HG03025 (cell line): ENCODE measurements around the gene YEATS4.

Experiments used
- ATAC-seq: cut with Tn5 transposase; IDR thresholded peaks from one replicate; pipeline ENCODE4 v1.9.1; 2021; ENCODE audit warnings: mild to moderate bottlenecking, moderate library complexity; ENCODE audit not compliant: unreplicated experiment, low FRiP score

The YEATS4 gene

DNA sequence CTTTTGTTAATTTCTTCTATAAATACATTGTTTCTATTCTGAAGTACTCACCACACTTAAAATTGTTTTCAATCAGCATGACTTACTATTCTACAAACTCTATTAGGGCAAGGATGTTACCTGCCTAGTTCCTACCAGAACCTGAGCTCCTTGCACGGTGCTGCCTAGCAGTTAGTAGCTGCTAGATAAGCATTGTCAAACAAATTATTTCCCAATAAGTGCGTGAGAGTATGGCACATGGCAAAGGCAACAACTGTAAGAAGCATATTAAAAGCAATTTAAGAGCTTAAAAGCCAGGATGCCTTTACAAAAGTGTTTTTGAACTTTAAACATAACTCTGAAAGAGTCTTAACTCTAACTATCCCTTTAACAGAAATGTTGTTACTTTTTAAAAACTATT lies 19.5 kb upstream of the YEATS4 start:
- no peak for ATAC-seq

DNA sequence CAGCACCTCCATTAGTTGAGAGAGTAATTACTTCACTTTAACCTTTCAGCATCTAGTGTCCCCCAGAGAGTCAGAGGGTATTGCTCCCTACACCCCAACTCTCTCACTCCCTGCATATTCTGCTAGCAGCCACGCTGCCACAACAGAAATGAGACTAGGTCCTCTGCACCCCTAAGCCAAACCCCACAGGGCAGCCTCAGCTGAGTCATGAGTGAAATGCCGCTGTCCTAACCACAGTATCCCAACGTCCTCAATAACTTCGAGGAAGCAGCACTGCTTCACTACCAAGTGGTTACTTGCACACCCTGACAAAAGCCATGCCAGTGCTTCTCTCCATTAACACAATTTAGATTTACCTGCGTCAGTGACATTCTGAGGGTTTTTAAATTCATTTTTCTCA lies 18.2 kb upstream of the YEATS4 start:
- ATAC-seq, result no peak

DNA sequence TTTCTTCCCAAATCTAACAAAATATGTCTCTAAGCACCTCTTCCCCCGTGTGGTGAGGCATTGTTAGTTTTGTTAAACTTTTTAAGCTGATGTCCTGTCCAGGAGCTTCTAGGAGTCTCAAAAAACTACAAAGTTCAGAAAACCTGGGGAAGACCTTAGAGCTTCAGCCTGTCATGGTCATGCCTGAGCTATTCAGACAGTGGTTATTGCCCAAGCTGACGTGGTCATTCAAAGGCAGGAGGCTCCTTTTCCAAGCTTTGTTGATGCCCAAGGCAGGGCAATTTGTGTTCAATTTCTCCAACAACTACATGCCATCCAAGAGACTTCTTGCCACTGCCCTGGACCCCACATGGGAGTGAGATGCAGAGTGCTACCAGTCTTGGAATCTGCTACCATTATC lies 17.1 kb upstream of the YEATS4 start:
- ATAC-seq, result no peak

DNA sequence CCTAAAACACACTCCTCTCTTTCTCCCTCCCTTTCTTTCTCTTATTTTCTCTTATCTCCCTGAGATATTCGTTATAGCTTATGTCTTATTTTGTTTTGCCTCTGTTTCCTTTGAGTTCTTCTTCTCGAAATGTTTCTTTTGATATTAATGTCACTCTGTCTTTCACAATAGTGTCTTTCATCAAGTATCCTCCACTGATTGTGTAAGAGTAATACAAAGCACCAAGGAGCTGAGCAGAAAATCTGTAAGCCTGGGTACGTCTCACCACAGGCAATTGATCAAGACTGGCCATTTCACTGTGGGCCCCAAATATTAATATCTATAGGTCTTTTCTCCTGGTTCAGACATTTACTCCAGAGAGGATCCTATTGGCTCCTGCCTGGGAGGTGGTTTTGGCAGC lies 16.2 kb upstream of the YEATS4 start:
- ATAC-seq, result no peak

DNA sequence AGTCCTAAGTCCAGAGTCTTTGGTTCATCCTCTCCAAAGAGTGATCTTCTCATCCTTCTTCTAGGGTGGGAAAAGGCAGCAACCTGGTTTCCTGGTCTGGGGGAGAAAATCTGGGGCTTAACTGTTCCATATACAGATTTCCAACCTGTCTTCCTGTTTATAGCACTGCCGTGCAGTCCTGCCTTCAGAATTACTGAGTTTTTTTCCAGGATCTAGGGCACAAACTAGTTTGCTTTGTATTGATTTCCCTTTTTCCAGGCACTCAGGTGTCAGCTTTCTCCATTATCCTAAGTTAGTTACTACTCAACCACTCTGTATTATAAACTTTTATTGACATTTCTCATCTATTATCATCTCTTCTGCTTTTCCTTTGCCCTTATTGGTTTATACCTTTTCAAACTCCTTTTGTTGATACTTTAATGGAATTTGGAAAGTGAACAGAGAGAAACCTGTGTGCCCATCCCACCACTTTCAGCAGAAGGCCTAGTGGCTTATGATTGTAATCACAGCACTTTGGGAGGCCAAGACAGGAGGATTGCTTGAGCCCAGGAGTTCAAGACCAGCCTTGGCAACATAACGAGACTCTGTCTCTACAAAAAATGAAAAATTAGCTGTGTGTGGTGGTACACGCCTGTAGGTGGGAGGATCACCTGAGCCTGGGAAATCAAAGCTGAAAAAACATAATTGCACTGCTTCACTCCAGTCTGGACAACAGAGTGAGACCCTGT lies 15.5 kb upstream of the YEATS4 start:
- ATAC-seq, result no peak

DNA sequence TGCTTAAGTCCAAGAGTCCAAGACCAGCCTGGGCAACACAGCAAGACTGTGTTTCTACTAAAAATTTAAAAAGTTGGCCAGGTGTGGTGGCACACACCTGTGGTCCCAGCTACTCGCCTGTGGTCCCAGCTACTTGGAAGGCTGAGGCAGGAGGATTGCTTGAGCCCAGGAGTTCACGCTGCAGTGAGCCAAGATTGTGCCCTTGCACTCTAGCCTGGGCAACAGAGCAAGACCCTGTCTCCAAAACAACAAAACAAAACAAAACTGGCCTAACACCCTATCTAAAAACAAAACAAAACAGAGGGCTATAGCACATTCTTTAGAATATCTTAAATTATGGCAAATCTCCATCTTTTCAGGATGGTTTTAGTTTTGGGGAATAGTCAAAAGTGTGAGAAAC lies 14.5 kb upstream of the YEATS4 start:
- no peak for ATAC-seq

DNA sequence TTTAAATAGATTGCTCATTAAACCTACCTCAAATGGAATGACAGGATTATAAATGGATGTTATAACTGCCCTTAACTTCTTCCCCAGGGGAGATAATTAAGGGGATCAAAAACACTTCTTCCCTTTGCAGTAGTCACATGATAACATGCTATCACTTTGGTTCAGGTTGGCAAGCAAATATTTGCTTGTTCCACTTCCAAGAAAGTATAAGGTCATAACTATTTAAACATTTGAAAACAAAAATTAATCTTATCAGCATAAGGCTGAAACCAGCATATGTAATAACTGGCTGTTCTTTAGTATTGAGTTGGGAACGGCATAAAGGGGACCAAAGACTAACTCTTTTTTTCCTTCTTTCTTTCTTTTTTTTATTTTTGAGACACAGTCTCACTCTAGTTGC lies 13.8 kb upstream of the YEATS4 start:
- no peak for ATAC-seq

DNA sequence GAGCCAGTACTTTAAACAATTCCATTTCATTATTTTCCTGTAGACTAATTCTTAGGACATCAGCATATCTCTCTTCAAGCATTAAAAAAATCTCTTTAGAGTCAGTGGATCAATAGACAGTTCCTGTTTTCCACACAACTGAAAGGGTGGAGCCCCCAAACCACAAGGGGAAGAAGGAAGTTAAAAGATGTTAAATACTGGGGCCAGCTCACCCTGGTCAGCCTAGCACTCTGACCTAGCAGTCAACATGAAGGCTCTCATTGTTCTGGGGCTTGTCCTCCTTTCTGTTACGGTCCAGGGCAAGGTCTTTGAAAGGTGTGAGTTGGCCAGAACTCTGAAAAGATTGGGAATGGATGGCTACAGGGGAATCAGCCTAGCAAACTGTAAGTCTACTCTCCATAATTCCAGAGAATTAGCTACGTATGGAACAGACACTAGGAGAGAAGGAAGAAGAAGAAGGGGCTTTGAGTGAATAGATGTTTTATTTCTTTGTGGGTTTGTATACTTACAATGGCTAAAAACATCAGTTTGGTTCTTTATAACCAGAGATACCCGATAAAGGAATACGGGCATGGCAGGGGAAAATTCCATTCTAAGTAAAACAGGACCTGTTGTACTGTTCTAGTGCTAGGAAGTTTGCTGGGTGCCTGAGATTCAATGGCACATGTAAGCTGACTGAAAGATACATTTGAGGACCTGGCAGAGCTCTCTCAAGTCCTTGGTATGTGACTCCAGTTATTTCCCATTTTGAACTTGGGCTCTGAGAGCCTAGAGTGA lies 11.2 kb upstream of the YEATS4 start, which contains the start of gene LYZ:
LYZ (plus strand) TSS at position 220 of the 777 bp plus-strand sequence; CDS start at position 248, 28 bp downstream.
- no peak for ATAC-seq

DNA sequence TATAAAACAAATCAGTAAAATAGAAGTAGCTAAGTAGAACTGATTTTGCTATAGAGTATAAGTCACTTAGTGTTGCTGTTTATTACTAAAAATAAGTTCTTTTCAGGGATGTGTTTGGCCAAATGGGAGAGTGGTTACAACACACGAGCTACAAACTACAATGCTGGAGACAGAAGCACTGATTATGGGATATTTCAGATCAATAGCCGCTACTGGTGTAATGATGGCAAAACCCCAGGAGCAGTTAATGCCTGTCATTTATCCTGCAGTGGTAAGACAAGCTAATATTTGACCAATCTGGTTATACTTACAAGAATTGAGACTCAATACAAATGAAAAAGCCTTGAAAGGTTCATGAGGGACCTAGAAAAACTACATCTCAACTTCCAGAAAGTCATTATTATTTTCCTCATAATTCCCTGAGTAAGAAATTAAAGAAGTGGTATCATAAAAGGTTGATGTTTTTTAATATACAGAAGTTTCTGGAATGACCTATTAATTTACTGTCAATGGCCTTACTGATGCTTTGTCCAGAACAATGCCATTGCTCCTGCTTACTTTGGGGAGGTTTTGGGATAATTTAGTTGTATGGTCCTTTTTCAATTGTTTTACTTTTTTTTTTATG lies 9.4 kb upstream of the YEATS4 start:
- ATAC-seq, result no peak

DNA sequence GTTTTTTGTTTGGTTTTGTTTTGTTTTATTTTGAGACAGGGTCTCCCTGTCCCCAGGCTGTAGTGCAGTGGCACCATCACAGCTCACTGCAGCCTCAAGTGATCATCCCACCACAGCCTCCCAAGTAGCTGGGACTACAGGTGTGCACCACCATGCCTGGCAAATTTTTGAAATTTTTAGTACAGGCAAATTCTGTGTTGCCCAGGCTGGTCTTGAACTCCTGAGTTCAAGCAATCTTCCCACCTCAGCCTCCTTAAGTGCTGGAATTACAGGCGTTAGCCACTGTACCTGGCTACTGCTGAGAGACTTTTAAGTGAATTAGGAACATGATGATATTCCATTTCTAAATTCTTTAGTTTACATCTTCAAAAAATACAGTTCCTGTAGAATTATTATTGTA lies 8.8 kb upstream of the YEATS4 start:
- ATAC-seq, result no peak

DNA sequence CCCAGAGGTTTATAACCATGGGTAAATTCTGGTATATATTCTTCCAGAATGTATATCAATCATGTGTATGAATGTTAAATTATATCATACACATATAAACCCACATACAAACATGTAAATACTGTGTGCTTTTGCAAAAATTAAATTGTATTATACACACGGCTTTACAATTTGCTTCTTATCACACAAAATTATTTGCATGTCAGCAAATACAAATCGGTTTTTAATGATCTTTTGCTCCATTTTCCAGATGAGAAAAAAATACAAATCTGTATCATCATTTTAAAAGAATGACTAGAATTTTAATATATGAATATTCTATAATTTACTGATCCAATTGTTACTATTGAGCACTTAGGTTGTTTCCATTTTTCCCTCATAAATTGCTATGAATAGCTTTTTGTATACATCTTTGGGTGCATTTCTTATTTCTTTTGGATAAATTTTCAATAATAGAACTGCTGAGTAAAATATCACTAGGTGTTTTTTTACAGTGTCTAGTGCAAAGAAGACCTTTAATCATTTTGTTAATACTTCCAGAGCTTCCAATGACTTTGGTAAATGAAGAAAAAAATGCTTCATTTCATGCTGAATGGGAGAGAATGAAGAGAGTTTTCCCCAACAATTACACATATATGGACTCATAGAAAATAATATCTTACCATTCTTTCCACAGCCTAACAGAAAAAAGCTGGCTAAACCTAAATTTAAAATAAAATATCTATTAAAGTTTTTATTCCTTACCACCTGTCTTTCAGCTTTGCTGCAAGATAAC lies 7.9 kb upstream of the YEATS4 start:
- ATAC-seq, result no peak

DNA sequence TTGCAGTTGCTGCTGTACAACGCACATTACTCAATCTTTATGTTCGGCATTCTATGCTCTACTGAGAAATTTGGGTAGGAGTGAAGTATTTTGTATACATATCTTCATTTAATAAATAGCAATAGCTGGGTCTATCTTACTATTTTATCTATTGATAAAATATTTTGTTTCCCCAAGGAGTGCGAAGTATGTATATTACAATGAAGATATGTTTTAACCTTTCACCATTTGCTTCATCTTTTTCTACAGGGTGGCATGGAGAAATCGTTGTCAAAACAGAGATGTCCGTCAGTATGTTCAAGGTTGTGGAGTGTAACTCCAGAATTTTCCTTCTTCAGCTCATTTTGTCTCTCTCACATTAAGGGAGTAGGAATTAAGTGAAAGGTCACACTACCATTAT lies 6.6 kb upstream of the YEATS4 start:
- ATAC-seq, result no peak

DNA sequence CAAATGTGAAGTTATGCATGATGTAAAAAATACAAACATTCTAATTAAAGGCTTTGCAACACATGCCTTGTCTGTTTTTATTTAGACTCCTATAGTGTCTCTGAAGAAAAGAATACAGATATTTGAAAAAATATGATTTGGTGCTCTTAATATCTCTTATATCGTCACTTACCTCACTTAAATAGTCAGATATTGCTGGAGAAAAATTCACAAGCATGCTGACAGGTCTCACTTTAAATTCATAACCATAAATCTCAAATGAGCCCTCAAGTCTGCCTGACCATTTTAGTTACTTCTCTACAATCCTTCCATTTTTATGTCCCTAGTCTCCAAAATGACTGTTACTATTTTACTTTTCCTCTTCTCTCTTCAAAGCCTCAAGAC lies 5.4 kb upstream of the YEATS4 start:
- ATAC-seq, result no peak

DNA sequence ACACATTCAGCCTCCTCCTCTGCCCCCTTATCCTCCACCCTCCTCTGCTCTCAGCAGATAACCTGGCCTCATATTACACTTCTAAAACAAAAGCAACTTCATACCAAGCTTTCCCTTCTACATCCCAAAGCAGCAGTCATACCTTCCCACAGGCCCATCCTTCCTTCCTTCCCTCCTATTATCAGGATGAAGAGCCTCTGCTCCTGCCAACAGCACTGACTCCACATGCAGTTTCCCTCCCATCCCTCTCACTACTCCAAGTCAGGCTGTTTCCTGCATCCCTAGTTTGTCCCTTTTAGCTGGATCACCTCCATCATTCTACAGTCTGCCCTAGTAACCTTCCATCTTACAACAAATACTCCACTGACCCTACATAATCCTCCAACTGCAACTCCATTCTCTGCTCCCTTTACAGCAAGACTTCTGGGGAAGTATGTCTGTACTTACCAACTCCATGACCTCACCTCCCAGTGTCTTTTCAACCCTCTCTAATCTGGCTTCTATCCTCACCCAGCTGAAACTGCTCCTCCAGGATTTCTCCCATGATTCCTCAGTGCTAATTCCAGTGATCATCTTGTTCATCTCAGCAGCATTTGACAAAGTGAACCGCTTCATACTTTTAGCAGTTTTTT lies 4.9 kb upstream of the YEATS4 start:
- no peak for ATAC-seq

DNA sequence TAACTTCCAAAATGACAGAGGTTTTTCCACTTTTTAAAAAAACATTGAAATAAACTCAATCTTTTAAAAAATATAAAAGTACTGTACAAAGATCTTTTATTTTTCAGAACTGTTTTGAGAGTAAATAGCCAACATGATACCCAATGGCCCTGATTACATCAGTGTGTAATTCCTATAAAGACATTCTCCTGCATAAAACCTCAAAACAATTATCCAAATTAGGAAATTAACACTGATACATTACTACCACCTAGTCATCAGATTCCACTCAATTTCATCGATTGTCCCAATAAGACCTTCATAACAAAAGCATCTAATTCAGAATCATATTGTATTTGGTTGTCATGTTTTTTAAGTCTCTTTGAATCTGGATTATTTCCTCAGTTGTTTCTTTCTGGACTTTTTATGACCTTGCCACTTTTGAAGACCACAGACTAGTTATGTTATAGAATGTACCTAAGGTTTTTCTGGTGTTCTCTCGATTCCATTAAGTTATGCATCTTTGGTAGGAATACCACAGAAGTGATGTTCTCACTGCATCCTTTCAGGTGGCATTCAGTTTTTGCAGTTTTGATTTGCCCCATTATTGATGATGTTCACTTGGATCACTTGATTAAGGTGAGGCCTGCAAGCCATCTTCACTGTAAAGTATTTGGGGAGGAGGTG lies 4.0 kb upstream of the YEATS4 start:
- no peak for ATAC-seq

DNA sequence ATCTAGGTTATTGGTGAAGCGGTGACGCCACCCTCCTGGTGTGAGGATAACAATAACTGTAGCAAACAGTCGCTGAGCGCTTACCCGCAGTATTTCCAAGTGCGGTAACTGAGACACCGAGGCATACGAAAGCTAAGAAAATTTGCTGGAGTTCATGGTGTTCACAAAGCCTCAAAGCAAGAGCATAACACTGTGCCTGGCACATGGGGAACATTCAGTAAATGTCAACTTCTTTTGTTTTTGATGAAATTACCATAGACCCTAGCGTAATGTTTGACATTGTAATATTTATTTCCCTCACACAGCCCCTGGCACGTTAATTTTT lies 767 bp downstream of the YEATS4 start:
- no peak for ATAC-seq

DNA sequence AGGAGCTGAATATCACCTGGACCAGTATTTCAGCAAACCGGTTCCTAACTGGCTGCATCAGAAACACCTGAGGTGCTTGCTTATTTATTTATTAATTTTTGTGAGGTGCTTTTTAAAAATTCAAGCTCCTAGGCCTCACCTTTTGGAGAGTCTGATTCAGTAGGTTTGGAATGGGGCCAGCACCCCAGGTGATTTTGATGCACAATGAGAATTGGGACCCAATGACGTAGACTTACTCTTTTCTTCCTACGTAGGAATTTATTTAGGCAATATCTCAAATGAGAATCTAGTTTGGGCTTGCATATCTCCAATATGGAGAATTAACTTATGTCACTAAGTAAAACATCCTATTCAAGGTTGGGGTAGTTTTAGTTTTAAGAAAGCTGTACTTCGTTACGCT lies 7.3 kb downstream of the YEATS4 start:
- no peak for ATAC-seq

DNA sequence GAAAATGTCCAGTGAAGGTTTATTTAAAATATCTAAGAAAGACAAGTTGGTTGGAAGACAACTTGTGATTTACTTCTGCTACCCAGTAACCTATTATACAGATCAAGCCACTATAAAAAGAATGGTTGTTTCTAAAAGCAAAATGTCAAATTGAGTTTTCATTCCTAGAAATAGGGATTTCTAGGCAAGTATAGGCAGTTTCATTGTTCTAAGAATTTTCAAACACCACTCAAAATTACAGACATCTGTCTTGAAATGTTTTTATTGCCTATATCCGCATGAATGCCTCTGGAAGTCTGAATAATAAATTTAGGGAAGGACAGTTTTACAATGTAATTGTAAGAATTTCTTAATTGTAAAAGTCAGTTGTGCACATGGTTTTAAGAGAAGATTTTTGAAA lies 8.6 kb downstream of the YEATS4 start:
- ATAC-seq, result no peak

DNA sequence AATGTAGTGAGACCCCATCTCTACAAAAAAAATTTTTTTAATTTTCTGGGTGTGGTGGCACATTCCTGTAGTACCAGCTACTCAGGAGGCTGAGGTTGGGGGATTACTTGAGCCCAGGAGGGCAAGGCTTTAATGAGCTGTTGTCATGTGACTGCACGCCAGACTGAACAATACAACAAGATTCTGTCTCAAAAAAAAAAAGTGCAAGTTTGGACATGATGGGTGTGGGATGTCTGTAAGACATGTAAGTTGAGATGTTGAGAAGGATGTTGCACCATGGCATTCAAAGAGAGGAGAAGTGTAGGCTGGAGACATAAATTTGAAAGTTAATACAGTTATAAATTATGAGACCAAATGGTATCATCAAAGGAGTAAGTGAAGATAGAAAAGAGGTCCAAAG lies 23.5 kb downstream of the YEATS4 start:
- no peak for ATAC-seq

DNA sequence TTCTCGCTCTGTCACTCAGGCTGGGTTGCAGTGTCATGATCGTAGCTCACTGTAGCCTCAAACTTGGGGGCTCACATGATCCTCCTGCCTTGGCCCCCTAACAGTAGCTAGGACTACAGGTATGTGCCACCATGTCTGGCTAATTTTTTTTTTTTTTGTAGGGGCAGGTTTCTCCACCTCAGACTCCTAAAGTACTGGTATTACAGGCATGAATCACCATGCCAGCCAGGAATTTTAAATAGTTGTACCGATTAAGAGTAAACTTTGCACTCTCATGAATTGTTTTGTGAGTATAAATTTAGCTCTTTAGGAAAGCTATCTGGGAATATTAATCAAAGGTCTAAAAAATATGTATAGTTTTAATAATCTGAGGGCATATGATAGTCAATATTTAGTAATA lies 25.5 kb downstream of the YEATS4 start:
- ATAC-seq, result no peak
